Caco-2 (cell line): ENCODE data around the gene ENTPD1. TPM values are rescaled to one million over a fixed set of nuclear protein-coding genes. Genes with fewer than 3 reads are reported as not detected.

Experiments used
- BruUV-seq: library from RNA; stranded (reverse); fragments of 400-500 nt; replicated peaks from 2 replicates; lab custom pipeline; 2021; lab: Mats Ljungman, UMichigan
- CTCF ChIA-PET: fragments of 300-600 bp; sonication (Branson Sonifier 250); formaldehyde crosslinking; loops from one replicate; lab custom pipeline; 2022; ENCODE audit warnings: antibody characterized with exemption; lab: Charles Lee
- POLR2A ChIA-PET: fragments of 300-600 bp; sonication (Branson Sonifier 250); formaldehyde crosslinking; loops from one replicate; lab custom pipeline; 2022; ENCODE audit warnings: antibody characterized with exemption; lab: Charles Lee
- DNase-seq, 2 experiments: peaks; one replicate each; pipeline versions ENCODE4 v3.0.0 to v3.0.0-alpha.2; 2020 to 2022
- H3K27me3 ChIP-seq: replicated peaks from 2 replicates; pipeline ENCODE4 v1.6.0; 2011; ENCODE audit warnings: low read length; ENCODE audit not compliant: control insufficient read depth, insufficient read depth
- H3K36me3 ChIP-seq: 2 replicates; pipeline ENCODE4 v1.5.1; 2011; ENCODE audit warnings: low read length; ENCODE audit not compliant: control insufficient read depth, insufficient read depth
- H3K4me1 ChIP-seq: fragments of 250-450 bp; sonication (Bioruptor Pico); 2 replicates; pipeline ENCODE4 v1.5.1; 2020; ENCODE audit warnings: mild to moderate bottlenecking
- H3K4me3 ChIP-seq: 2 replicates; pipeline ENCODE4 v1.5.1; 2011; ENCODE audit warnings: low read depth, mild to moderate bottlenecking, control low read depth, low read length
- H3K9me3 ChIP-seq: fragments of 250-450 bp; sonication (Bioruptor Pico); 2 replicates; pipeline ENCODE4 v1.5.1; 2020; ENCODE audit warnings: mild to moderate bottlenecking, moderate library complexity
- H3K27ac Mint-ChIP-seq: one replicate; pipeline ENCODE4 v1.8.0; 2022; ENCODE audit warnings: mixed read lengths; ENCODE audit not compliant: unreplicated experiment
- H3K27me3 Mint-ChIP-seq: one replicate; pipeline ENCODE4 v1.8.0; 2022; ENCODE audit warnings: mixed read lengths; ENCODE audit not compliant: insufficient read depth, unreplicated experiment
- H3K36me3 Mint-ChIP-seq: one replicate; pipeline ENCODE4 v1.8.0; 2022; ENCODE audit warnings: mild to moderate bottlenecking, mixed read lengths; ENCODE audit not compliant: insufficient read depth, unreplicated experiment
- H3K4me1 Mint-ChIP-seq: one replicate; pipeline ENCODE4 v1.8.0; 2022; ENCODE audit warnings: low read depth, mixed read lengths; ENCODE audit not compliant: unreplicated experiment
- H3K4me3 Mint-ChIP-seq: one replicate; pipeline ENCODE4 v1.8.0; 2022; ENCODE audit warnings: mild to moderate bottlenecking, moderate library complexity, mixed read lengths; ENCODE audit not compliant: unreplicated experiment
- H3K9me3 Mint-ChIP-seq: one replicate; pipeline ENCODE4 v1.8.0; 2022; ENCODE audit warnings: mixed read lengths; ENCODE audit not compliant: unreplicated experiment
- intact Hi-C: fragments of 100-400 bp; cut with micrococcal nuclease; formaldehyde crosslinking; loops from one replicate; pipeline ENCODE4 v1.10.0; 2022; ENCODE audit not compliant: unreplicated experiment
- total RNA-seq: library from RNA; stranded (reverse); gene quantifications from 2 replicates; pipeline ENCODE4 v1.2.3, GENCODE V29; 2022
- TF ChIP-seq, protein P1 (sequence below), 2 experiments: fragments of 200-600 bp in 1 of 2; IDR thresholded peaks; 1 replicate in 1 of 2; 2 replicates in 1 of 2; pipeline versions ENCODE4 v1.5.1 to v1.8.0; 2011 to 2022; ENCODE audit warnings: antibody characterized with exemption in 1 of 2, control low read depth in 1 of 2, inconsistent platforms in 1 of 2, low read depth in 1 of 2, low read length in 1 of 2, mild to moderate bottlenecking in 1 of 2, moderate library complexity in 1 of 2; ENCODE audit not compliant: insufficient read depth in 1 of 2, severe bottlenecking in 1 of 2, unreplicated experiment in 1 of 2

The ENTPD1 gene
- total RNA-seq, 1 experiment from 2014 or later, result 2.2 TPM

DNA sequence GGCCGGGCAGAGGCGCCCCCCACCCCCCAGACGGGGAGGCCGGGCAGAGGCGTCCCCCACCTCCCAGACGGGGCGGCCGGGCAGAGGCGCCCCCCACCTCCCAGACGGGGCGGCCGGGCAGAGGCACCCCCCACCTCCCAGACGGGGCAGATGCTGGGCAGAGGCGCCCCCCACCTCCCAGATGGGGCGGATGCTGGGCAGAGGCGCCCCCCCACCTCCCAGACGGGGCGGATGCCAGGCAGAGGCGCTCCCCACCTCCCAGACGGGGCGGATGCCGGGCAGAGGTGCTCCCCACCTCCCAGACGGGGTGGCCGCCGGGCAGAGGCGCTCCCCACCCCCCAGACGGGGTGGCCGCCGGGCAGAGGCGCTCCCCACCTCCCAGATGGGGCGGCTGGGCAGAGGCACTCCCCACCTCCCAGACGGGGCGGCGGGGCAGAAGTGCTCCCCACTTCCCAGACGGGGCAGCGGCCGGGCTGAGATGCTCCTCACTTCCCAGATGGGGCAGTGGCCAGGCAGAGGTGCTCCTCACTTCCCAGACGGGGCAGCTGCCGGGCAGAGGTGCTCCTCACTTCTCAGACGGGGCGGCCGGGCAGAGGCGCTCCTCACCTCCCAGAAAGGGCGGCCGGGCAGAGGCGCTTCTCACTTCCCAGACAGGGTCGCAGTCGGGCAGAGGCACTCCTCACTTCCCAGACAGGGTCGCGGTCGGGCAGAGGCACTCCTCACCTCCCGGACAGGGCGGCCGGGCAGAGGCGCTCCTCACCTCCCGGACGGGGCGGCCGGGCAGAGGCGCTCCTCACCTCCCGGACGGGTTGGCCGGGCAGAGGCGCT, 53.6 kb downstream of the ENTPD1 start:
- TF ChIP-seq, protein P1, sequence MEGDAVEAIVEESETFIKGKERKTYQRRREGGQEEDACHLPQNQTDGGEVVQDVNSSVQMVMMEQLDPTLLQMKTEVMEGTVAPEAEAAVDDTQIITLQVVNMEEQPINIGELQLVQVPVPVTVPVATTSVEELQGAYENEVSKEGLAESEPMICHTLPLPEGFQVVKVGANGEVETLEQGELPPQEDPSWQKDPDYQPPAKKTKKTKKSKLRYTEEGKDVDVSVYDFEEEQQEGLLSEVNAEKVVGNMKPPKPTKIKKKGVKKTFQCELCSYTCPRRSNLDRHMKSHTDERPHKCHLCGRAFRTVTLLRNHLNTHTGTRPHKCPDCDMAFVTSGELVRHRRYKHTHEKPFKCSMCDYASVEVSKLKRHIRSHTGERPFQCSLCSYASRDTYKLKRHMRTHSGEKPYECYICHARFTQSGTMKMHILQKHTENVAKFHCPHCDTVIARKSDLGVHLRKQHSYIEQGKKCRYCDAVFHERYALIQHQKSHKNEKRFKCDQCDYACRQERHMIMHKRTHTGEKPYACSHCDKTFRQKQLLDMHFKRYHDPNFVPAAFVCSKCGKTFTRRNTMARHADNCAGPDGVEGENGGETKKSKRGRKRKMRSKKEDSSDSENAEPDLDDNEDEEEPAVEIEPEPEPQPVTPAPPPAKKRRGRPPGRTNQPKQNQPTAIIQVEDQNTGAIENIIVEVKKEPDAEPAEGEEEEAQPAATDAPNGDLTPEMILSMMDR (IDR thresholded peaks at IDR 0.05; ENCODE audit: insufficient read depth in 1 of 2, low read depth in 1 of 2, low read length in 1 of 2, severe bottlenecking in 1 of 2, unreplicated experiment in 1 of 2), result no peak
- H3K4me1 Mint-ChIP-seq, result no peaks in the 10 kb centered on the region
- no peaks in the 10 kb centered on the region for H3K27me3 ChIP-seq
- H3K36me3 Mint-ChIP-seq, result no peaks in the 10 kb centered on the region
- peaks cover 5% of the 10 kb centered on the region; the same call in 1 of the 2 replicates for H3K9me3 ChIP-seq
- peaks cover 11% of the 10 kb centered on the region for H3K9me3 Mint-ChIP-seq
- no peak overlapping the region for H3K4me3 Mint-ChIP-seq
- no peak overlapping the region for H3K27ac Mint-ChIP-seq
- BruUV-seq, result no TSS peak
- ChIA-PET POLR2A (no interaction called here), CTCF (no interaction called here)
- H3K36me3 ChIP-seq, result no peaks in the 10 kb centered on the region
- H3K27me3 Mint-ChIP-seq, result no peaks in the 10 kb centered on the region
- no peak for DNase-seq
- intact Hi-C loops, result no loop called here
- no peak overlapping the region for H3K4me3 ChIP-seq
- no peaks in the 10 kb centered on the region for H3K4me1 ChIP-seq

DNA sequence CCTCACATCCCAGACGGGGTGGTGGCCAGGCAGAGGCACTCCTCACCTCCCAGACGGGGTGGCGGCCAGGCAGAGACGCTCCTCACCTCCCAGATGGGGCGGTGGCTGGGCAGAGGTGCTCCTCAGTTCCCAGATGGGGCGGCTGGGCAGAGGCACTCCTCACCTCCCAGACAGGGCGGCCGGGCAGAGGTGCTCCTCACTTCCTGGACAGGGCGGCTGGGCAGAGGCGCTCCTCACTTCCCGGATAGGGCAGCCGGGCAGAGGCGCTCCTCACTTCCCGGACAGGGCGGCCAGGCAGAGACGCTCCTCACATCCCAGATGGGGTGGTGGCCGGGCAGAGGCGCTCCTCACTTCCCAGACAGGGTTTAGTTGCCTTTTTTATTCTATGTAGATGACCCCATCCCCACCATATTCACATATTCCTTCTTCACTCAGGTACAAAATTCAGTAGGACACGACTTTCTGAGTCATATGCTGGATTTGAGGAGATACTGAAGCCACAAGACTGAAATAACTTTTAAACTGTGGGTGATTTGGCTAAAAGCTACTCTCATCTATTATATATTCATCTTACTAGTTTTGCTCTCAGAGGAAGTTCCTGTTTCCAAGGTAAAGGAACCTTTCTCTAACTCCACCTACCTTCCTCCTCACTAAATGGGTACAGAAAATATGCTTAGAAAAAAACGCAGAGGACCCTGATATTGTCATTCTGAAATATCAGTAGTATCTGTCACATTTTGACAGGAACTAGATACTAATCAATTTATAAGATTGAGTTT, 54.4 kb downstream of the ENTPD1 start:
- intact Hi-C loops, result no loop called here
- Histone ChIP-seq H3K4me1 (no peaks in the 10 kb centered on the region), H3K4me3 (no peak overlapping the region), H3K36me3 (no peaks in the 10 kb centered on the region), H3K9me3 (peaks cover 5% of the 10 kb centered on the region; the same call in 1 of the 2 replicates), H3K27me3 (no peaks in the 10 kb centered on the region)
- no peaks in the 10 kb centered on the region for H3K4me1 Mint-ChIP-seq
- no TSS peak for BruUV-seq
- ChIA-PET POLR2A (no interaction called here), CTCF (no interaction called here)
- H3K27me3 Mint-ChIP-seq, result no peaks in the 10 kb centered on the region
- no peak overlapping the region for H3K27ac Mint-ChIP-seq
- no peaks in the 10 kb centered on the region for H3K36me3 Mint-ChIP-seq
- H3K4me3 Mint-ChIP-seq, result no peak overlapping the region
- TF ChIP-seq, protein P1 (IDR thresholded peaks at IDR 0.05; ENCODE audit: insufficient read depth in 1 of 2, low read depth in 1 of 2, low read length in 1 of 2, severe bottlenecking in 1 of 2, unreplicated experiment in 1 of 2), result no peak
- peaks cover 3% of the 10 kb centered on the region for H3K9me3 Mint-ChIP-seq
- DNase-seq, result no peak

GRCh38 chr10:95813054-95813685, 57.2 kb downstream of the ENTPD1 start:
- no peaks in the 10 kb centered on the region for H3K36me3 Mint-ChIP-seq
- Histone ChIP-seq H3K4me3 (no peak overlapping the region), H3K9me3 (peaks cover 10% of the 10 kb centered on the region; the same call in 1 of the 2 replicates), H3K36me3 (no peaks in the 10 kb centered on the region), H3K4me1 (peaks cover 2% of the 10 kb centered on the region), H3K27me3 (no peaks in the 10 kb centered on the region)
- peaks cover 6% of the 10 kb centered on the region for H3K4me1 Mint-ChIP-seq
- ChIA-PET CTCF (no interaction called here), POLR2A (no interaction called here)
- no peak overlapping the region for H3K4me3 Mint-ChIP-seq
- no TSS peak for BruUV-seq
- TF ChIP-seq, protein P1 (IDR thresholded peaks at IDR 0.05; ENCODE audit: insufficient read depth in 1 of 2, low read depth in 1 of 2, low read length in 1 of 2, severe bottlenecking in 1 of 2, unreplicated experiment in 1 of 2), result no peak
- H3K27me3 Mint-ChIP-seq, result no peaks in the 10 kb centered on the region
- no peaks in the 10 kb centered on the region for H3K9me3 Mint-ChIP-seq
- DNase-seq, result no peak
- no peak overlapping the region for H3K27ac Mint-ChIP-seq
- intact Hi-C loops, result no loop called here
